IMR-90 (cell line): ENCODE measurements around the gene CCSER1. TPM values are rescaled to one million over a fixed set of nuclear protein-coding genes. Genes with fewer than 3 reads are reported as not detected.
"Not testable (repeated sequence)": the region's sequence is repeated elsewhere in the genome, so short reads cannot be mapped to it uniquely, and the experiment has no call there.

ENCODE experiments used
- ATAC-seq: fragments of 200-7000 bp; cut with Tn5 transposase; 2 replicates; pipeline ENCODE4 v1.9.1; 2020; ENCODE audit warnings: low read depth, mild to moderate bottlenecking, moderate library complexity
- BruUV-seq: library from RNA; stranded (reverse); fragments of 400-500 nt; replicated peaks from 2 replicates; lab custom pipeline; 2021; lab: Mats Ljungman, UMichigan
- CTCF ChIA-PET: fragments of 300-600 bp; formaldehyde crosslinking; extraction: SDS; loops from one replicate; lab custom pipeline; 2021; ENCODE audit warnings: antibody characterized with exemption; lab: Yijun Ruan, JAX
- POLR2A ChIA-PET: fragments of 300-600 bp; sonication (Branson Sonifier 250); formaldehyde crosslinking; loops from one replicate; lab custom pipeline; 2022; ENCODE audit warnings: antibody characterized with exemption; ENCODE audit not compliant: unreplicated experiment; lab: Charles Lee
- DNase-seq: peaks from one replicate; pipeline ENCODE4 v3.0.0; 2013
- H2AFZ ChIP-seq: replicated peaks from 2 replicates; pipeline ENCODE3; 2013; ENCODE audit warnings: low read length, mild to moderate bottlenecking; ENCODE audit not compliant: poor library complexity
- H2AK5ac ChIP-seq: 2 replicates; pipeline ENCODE4 v1.6.1; 2013; ENCODE audit warnings: low read depth, low read length, inconsistent platforms
- H2AK9ac ChIP-seq: replicated peaks from 2 replicates; pipeline ENCODE3; 2013; ENCODE audit warnings: mild to moderate bottlenecking, low read depth, low read length, moderate library complexity; ENCODE audit not compliant: poor library complexity
- H2BK120ac ChIP-seq: 2 replicates; pipeline ENCODE4 v1.6.1; 2013; ENCODE audit warnings: low read depth, low read length, inconsistent platforms
- H2BK15ac ChIP-seq: 3 replicates; pipeline ENCODE4 v1.6.1; 2013; ENCODE audit warnings: low read depth, low read length, inconsistent platforms
- H2BK20ac ChIP-seq: 2 replicates; pipeline ENCODE4 v1.6.1; 2013; ENCODE audit warnings: low read depth, mild to moderate bottlenecking, inconsistent platforms, low read length, moderate library complexity
- H2BK5ac ChIP-seq: 2 replicates; pipeline ENCODE4 v1.6.1; 2013; ENCODE audit warnings: mild to moderate bottlenecking, low read depth, low read length, inconsistent platforms; ENCODE audit not compliant: poor library complexity, severe bottlenecking
- H3K14ac ChIP-seq: replicated peaks from 2 replicates; pipeline ENCODE4 v1.6.1; 2013; ENCODE audit warnings: low read depth, low read length, inconsistent platforms
- H3K18ac ChIP-seq: 2 replicates; pipeline ENCODE4 v1.6.1; 2013; ENCODE audit warnings: low read depth, low read length, control low read depth
- H3K23ac ChIP-seq: 2 replicates; pipeline ENCODE4 v1.6.1; 2013; ENCODE audit warnings: low read depth, low read length, inconsistent platforms
- H3K27ac ChIP-seq: 2 replicates; pipeline ENCODE4 v1.5.1; 2013; ENCODE audit warnings: mild to moderate bottlenecking, control low read depth, low read length; ENCODE audit not compliant: insufficient read depth
- H3K27me3 ChIP-seq: 2 replicates; pipeline ENCODE4 v1.6.1; 2013; ENCODE audit warnings: low read length; ENCODE audit not compliant: control insufficient read depth, insufficient read depth
- H3K36me3 ChIP-seq: 2 replicates; pipeline ENCODE4 v1.6.1; 2013; ENCODE audit warnings: low read length, mixed read lengths; ENCODE audit not compliant: control insufficient read depth, insufficient read depth
- H3K4ac ChIP-seq: 2 replicates; pipeline ENCODE4 v1.6.1; 2013; ENCODE audit warnings: low read depth, low read length, inconsistent platforms
- H3K4me1 ChIP-seq: 2 replicates; pipeline ENCODE4 v1.6.1; 2013; ENCODE audit warnings: low read length, mixed read lengths; ENCODE audit not compliant: control insufficient read depth, insufficient read depth
- H3K4me2 ChIP-seq: 2 replicates; pipeline ENCODE4 v1.6.1; 2013; ENCODE audit warnings: low read depth, mild to moderate bottlenecking, control low read depth, low read length, moderate library complexity
- H3K4me3 ChIP-seq: 2 replicates; pipeline ENCODE4 v1.5.1; 2013; ENCODE audit warnings: low read depth, mild to moderate bottlenecking, control low read depth, low read length, moderate library complexity; ENCODE audit not compliant: insufficient read depth
- H3K56ac ChIP-seq: 2 replicates; pipeline ENCODE4 v1.6.1; 2013; ENCODE audit warnings: low read length, inconsistent platforms; ENCODE audit not compliant: insufficient read depth; ENCODE audit errors: extremely low read depth
- H3K79me1 ChIP-seq, 2 experiments: 2 replicates each; pipeline ENCODE4 v1.6.1; 2013; ENCODE audit warnings: low read length in 2 of 2, inconsistent platforms in 1 of 2, low read depth in 1 of 2
- H3K9ac ChIP-seq: 2 replicates; pipeline ENCODE4 v1.6.1; 2013; ENCODE audit warnings: low read depth, low read length, control low read depth
- H3K9me1 ChIP-seq: 2 replicates; pipeline ENCODE4 v1.6.1; 2013; ENCODE audit warnings: low read length, inconsistent platforms; ENCODE audit not compliant: insufficient read depth
- H3K9me3 ChIP-seq: 2 replicates; pipeline ENCODE4 v1.6.1; 2013; ENCODE audit warnings: low read length; ENCODE audit not compliant: control insufficient read depth, insufficient read depth
- H4K20me1 ChIP-seq: 2 replicates; pipeline ENCODE4 v1.6.1; 2013; ENCODE audit warnings: low read length, inconsistent platforms; ENCODE audit not compliant: insufficient read depth
- H4K5ac ChIP-seq: 2 replicates; pipeline ENCODE4 v1.6.1; 2013; ENCODE audit warnings: mild to moderate bottlenecking, low read depth, low read length, control low read depth
- H4K8ac ChIP-seq, 2 experiments: 2 replicates each; pipeline ENCODE4 v1.6.1; 2013; ENCODE audit warnings: low read depth in 2 of 2, low read length in 2 of 2, control low read depth in 1 of 2, inconsistent platforms in 1 of 2
- H4K91ac ChIP-seq: 2 replicates; pipeline ENCODE4 v1.6.1; 2013; ENCODE audit warnings: low read depth, low read length, inconsistent platforms; ENCODE audit not compliant: insufficient read depth
- WGBS, 2 experiments: methylation state at CpG; one replicate each; pipeline versions ENCODE4 v1.1.5 to v1.1.7; 2013; ENCODE audit warnings: missing lambda C conversion rate in 2 of 2; ENCODE audit not compliant: insufficient read length in 1 of 2; ENCODE audit errors: extremely low coverage in 2 of 2; 5-methylcytosine and 5-hydroxymethylcytosine counted together
- dilution Hi-C: fragments of 300-500 bp; cut with HindIII; formaldehyde crosslinking; loops from one replicate; pipeline ENCODE4 v1.14.3; 2018; ENCODE audit warnings: low sequenced_read_pairs; ENCODE audit not compliant: unreplicated experiment
- in situ Hi-C: fragments of 300-500 bp; cut with MboI; formaldehyde crosslinking; loops from 3 replicates; pipeline ENCODE4 v1.14.3; 2019; ENCODE audit warnings: low sequenced_read_pairs, inconsistent platforms, mixed read lengths
- intact Hi-C: fragments of 100-400 bp; cut with micrococcal nuclease; formaldehyde crosslinking; loops from 2 replicates; pipeline ENCODE4 v1.10.0; 2022
- polyA plus RNA-seq, 3 experiments: library from polyadenylated mRNA; depleted of rRNA; stranded (reverse); fragments of >200 nt; gene quantifications; 2 replicates each; pipeline ENCODE4 v1.2.3, GENCODE V29; 2012; ENCODE audit warnings: low replicate concordance in 1 of 3
- total RNA-seq: library from RNA; depleted of rRNA; stranded (reverse); fragments of >200 nt; gene quantifications from 2 replicates; pipeline ENCODE4 v1.2.3, GENCODE V29; 2012

Gene CCSER1
- total and polyA plus RNA-seq, 2 of the 4 experiments (the other 2 are of a cell fraction) = not detected

DNA sequence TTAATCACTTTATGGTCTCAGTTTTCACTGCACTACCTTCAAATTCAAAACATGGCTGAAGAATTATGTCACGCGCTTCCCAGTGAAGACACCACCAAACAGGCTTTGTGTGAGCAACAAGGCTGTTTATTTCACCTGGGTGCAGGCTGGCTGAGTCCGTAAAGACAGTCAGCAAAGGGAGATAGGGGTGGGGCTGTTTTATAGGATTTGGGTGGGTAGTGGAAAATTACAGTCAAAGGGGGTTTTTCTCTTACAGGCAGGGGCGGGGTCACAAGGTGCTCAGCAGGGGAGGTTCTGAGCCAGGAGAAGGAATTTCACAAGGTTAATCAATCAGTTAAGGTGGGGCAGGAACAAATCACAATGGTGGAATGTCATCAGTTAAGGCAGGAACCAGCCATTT is 1141.3 kb downstream of the CCSER1 start:
- POLR2A ChIA-PET, H2BK20ac ChIP-seq, H3K27me3 ChIP-seq, in situ Hi-C loops, H3K9me1 ChIP-seq, H2AK9ac ChIP-seq, H3K79me1 ChIP-seq, H3K56ac ChIP-seq, H2BK5ac ChIP-seq, H3K36me3 ChIP-seq, H2BK120ac ChIP-seq, H3K4ac ChIP-seq, BruUV-seq, H3K9ac ChIP-seq, H3K27ac ChIP-seq, H3K4me3 ChIP-seq, H3K4me2 ChIP-seq, H3K18ac ChIP-seq, intact Hi-C loops, H4K5ac ChIP-seq, H4K91ac ChIP-seq, dilution Hi-C loops, ATAC-seq, H3K4me1 ChIP-seq, H3K9me3 ChIP-seq, DNase-seq, H3K14ac ChIP-seq, H2BK15ac ChIP-seq, H3K23ac ChIP-seq, H4K20me1 ChIP-seq, H4K8ac ChIP-seq, H2AFZ ChIP-seq, H2AK5ac ChIP-seq: not testable (repeated sequence)
- CTCF ChIA-PET = interaction anchor here (0.6 kb wide), 1 partner anchor 14 kb away, joined by 3 read pairs; no protein-coding TSS in a partner anchor
- WGBS, 2 experiments = no CpG with 5 or more reads among the region's 4 CpGs
